GM12874 (cell line): Measurements from ENCODE around the gene CTSZ.

ENCODE experiments used
- CTCF ChIP-seq: IDR thresholded peaks from 2 replicates; pipeline ENCODE4 v1.5.1; 2011; ENCODE audit warnings: low read depth, mild to moderate bottlenecking, control low read depth, low read length, moderate library complexity; ENCODE audit not compliant: insufficient read depth

The CTSZ gene

GRCh38 chr20:59044796-59045195 lies 37.7 kb upstream of the CTSZ start:
- no peak for TF ChIP-seq CTCF

GRCh38 chr20:59044295-59044694 lies 37.2 kb upstream of the CTSZ start:
- TF ChIP-seq CTCF: no peak

- TF ChIP-seq CTCF: no peak
Measured at GRCh38 chr20:59043698-59044097, 36.6 kb upstream of the CTSZ start.

- no peak for TF ChIP-seq CTCF
Measured at GRCh38 chr20:59042796-59043631, 36.0 kb upstream of the CTSZ start.

- TF ChIP-seq CTCF: no peak
Measured at GRCh38 chr20:59042151-59042795, 35.2 kb upstream of the CTSZ start, which contains the start of gene PRELID3B. PRELID3B (minus strand) TSS chr20:59042786; CDS start chr20:59042730, 56 bp downstream.

- no peak for TF ChIP-seq CTCF
Measured at GRCh38 chr20:59040667-59041066, 33.6 kb upstream of the CTSZ start.

- no peak for TF ChIP-seq CTCF
Measured at GRCh38 chr20:59039233-59039632, 32.2 kb upstream of the CTSZ start.
